Esophagus (tissue), 2 donors: ENCODE data around the gene OSBPL9. TPM values are rescaled to one million over a fixed set of nuclear protein-coding genes. Genes with fewer than 3 reads are reported as not detected.
"Not testable (repeated sequence)": the region's sequence is repeated elsewhere in the genome, so short reads cannot be mapped to it uniquely, and the experiment has no call there.

Source experiments
- H3K27ac ChIP-seq, 2 donors: one replicate each; pipeline ENCODE4 v1.5.1; 2013; ENCODE audit warnings: low read depth in 2 of 2, mild to moderate bottlenecking in 2 of 2, inconsistent platforms in 1 of 2, low read length in 1 of 2, moderate library complexity in 1 of 2
- H3K27me3 ChIP-seq, 2 donors: one replicate each; pipeline ENCODE4 v1.6.1; 2013; ENCODE audit warnings: low read length in 2 of 2, control low read depth in 1 of 2, mild to moderate bottlenecking in 1 of 2; ENCODE audit not compliant: insufficient read depth in 2 of 2, control insufficient read depth in 1 of 2
- H3K36me3 ChIP-seq, 2 donors: one replicate each; pipeline ENCODE4 v1.6.1; 2013; ENCODE audit warnings: low read length in 1 of 2; ENCODE audit not compliant: control insufficient read depth in 2 of 2, insufficient read depth in 2 of 2
- H3K4me1 ChIP-seq, 2 donors: one replicate each; pipeline ENCODE4 v1.6.1; 2013; ENCODE audit warnings: low read length in 1 of 2; ENCODE audit not compliant: control insufficient read depth in 2 of 2, insufficient read depth in 2 of 2
- H3K4me3 ChIP-seq, 2 donors: one replicate each; pipeline ENCODE4 v1.5.1; 2013; ENCODE audit warnings: low read length in 2 of 2, mild to moderate bottlenecking in 2 of 2, low read depth in 1 of 2, moderate library complexity in 1 of 2
- H3K9me3 ChIP-seq, 2 donors: one replicate each; pipeline ENCODE4 v1.6.1; 2013; ENCODE audit warnings: mild to moderate bottlenecking in 2 of 2, low read depth in 1 of 2, low read length in 1 of 2, moderate library complexity in 1 of 2; ENCODE audit not compliant: control insufficient read depth in 2 of 2, insufficient read depth in 1 of 2
- WGBS, 2 donors: extraction: QIAGEN DNeasy Blood & Tissue Kit; methylation state at CpG; one replicate each; pipeline ENCODE4 v1.1.7; 2013; 5-methylcytosine and 5-hydroxymethylcytosine counted together
- polyA plus RNA-seq, 2 donors: library from polyadenylated mRNA; stranded (reverse); fragments of 200-250 nt; gene quantifications; one replicate each; pipeline ENCODE4 v1.2.3, GENCODE V29; 2013
- donor health status: healthy with polysubstance abuse.
- donor health status: Bipolar disorder and iron deficiency.

The OSBPL9 gene
- polyA plus RNA-seq, 2 donors = 17.5 to 26.0 TPM

GRCh38 chr1:51607681-51608095 is 9.2 kb upstream of the OSBPL9 start:
- Histone ChIP-seq H3K36me3 (no peaks in the 10 kb centered on the region), H3K4me3 (no peak overlapping the region), H3K4me1 (no peaks in the 10 kb centered on the region), H3K27me3 (no peaks in the 10 kb centered on the region), H3K9me3 (no peaks in the 10 kb centered on the region), H3K27ac (no peak overlapping the region)
- 70% methylated on average over 6 of the region's 6 CpGs for WGBS, 2 donors

- not testable (repeated sequence) for H3K27ac ChIP-seq, H3K4me3 ChIP-seq, H3K9me3 ChIP-seq, H3K4me1 ChIP-seq, H3K36me3 ChIP-seq, H3K27me3 ChIP-seq
- WGBS, 2 donors = 93 to 95% methylated on average over 6 of the region's 6 CpGs
Observed at GRCh38 chr1:51610104-51610503, 6.8 kb upstream of the OSBPL9 start.

GRCh38 chr1:51610637-51611036 is 6.3 kb upstream of the OSBPL9 start:
- no peak overlapping the region for H3K4me3 ChIP-seq
- no peaks in the 10 kb centered on the region for H3K27me3 ChIP-seq
- H3K9me3 ChIP-seq = no peaks in the 10 kb centered on the region
- H3K4me1 ChIP-seq = no peaks in the 10 kb centered on the region
- no peak overlapping the region for H3K27ac ChIP-seq
- WGBS, 2 donors = 78 to 84% methylated on average over 4 of the region's 4 CpGs
- H3K36me3 ChIP-seq = no peaks in the 10 kb centered on the region

- no peak overlapping the region for H3K27ac ChIP-seq
- no peaks in the 10 kb centered on the region for H3K36me3 ChIP-seq
- WGBS, 2 donors = 30 to 35% methylated on average over 2 of the region's 2 CpGs
- H3K4me3 ChIP-seq = no peak overlapping the region
- no peaks in the 10 kb centered on the region for H3K27me3 ChIP-seq
- H3K4me1 ChIP-seq = peaks cover 0 to 2% of the 10 kb centered on the region in 2 donors
- H3K9me3 ChIP-seq = no peaks in the 10 kb centered on the region
Observed at GRCh38 chr1:51612447-51612961, 4.4 kb upstream of the OSBPL9 start.

- Histone ChIP-seq H3K4me3 (no peak overlapping the region), H3K27me3 (no peaks in the 10 kb centered on the region), H3K9me3 (no peaks in the 10 kb centered on the region), H3K27ac (no peak overlapping the region), H3K36me3 (no peaks in the 10 kb centered on the region), H3K4me1 (peaks cover 0 to 6% of the 10 kb centered on the region in 2 donors)
- WGBS, 2 donors = 92 to 93% methylated on average over 10 of the region's 10 CpGs
Observed at GRCh38 chr1:51615780-51616291, 1.1 kb upstream of the OSBPL9 start.

- H3K27ac ChIP-seq = no peak overlapping the region
- no peaks in the 10 kb centered on the region for H3K36me3 ChIP-seq
- peak overlapping the region in 1 of 2 donors; percentile 97 for H3K4me3 ChIP-seq
- no peaks in the 10 kb centered on the region for H3K9me3 ChIP-seq
- peaks cover 0 to 6% of the 10 kb centered on the region in 2 donors for H3K4me1 ChIP-seq
- WGBS, 2 donors = 63 to 68% methylated on average over 4 of the region's 4 CpGs
- H3K27me3 ChIP-seq = no peaks in the 10 kb centered on the region
Observed at GRCh38 chr1:51616490-51616889, 402 bp upstream of the OSBPL9 start.

GRCh38 chr1:51618715-51619114 is 1.8 kb downstream of the OSBPL9 start:
- no peak overlapping the region for H3K27ac ChIP-seq

GRCh38 chr1:51620470-51620869 is 3.6 kb downstream of the OSBPL9 start:
- H3K27ac ChIP-seq = peak overlapping the region in 1 of 2 donors; percentile 42
- WGBS, 2 donors = 64 to 86% methylated on average over 1 of the region's 1 CpG
- H3K4me1 ChIP-seq = peaks cover 0 to 6% of the 10 kb centered on the region in 2 donors
- no peaks in the 10 kb centered on the region for H3K36me3 ChIP-seq
- no peaks in the 10 kb centered on the region for H3K9me3 ChIP-seq
- H3K27me3 ChIP-seq = no peaks in the 10 kb centered on the region
- H3K4me3 ChIP-seq = no peak overlapping the region

More at GRCh38 chr1:51618715-51619114, 1.8 kb downstream of the OSBPL9 start:
- H3K4me1 ChIP-seq = peaks cover 0 to 6% of the 10 kb centered on the region in 2 donors
- H3K27me3 ChIP-seq = no peaks in the 10 kb centered on the region
- no peaks in the 10 kb centered on the region for H3K36me3 ChIP-seq
- H3K4me3 ChIP-seq = no peak overlapping the region
- H3K9me3 ChIP-seq = no peaks in the 10 kb centered on the region
- 79 to 82% methylated on average over 1 of the region's 1 CpG for WGBS, 2 donors

- Histone ChIP-seq H3K4me1 (peaks cover 0 to 6% of the 10 kb centered on the region in 2 donors), H3K27ac (peak overlapping the region in 1 of 2 donors; percentile 6), H3K4me3 (no peak overlapping the region), H3K27me3 (no peaks in the 10 kb centered on the region), H3K36me3 (no peaks in the 10 kb centered on the region), H3K9me3 (no peaks in the 10 kb centered on the region)
- 90 to 94% methylated on average over 7 of the region's 7 CpGs for WGBS, 2 donors
Observed at GRCh38 chr1:51621161-51621560, 4.3 kb downstream of the OSBPL9 start.

GRCh38 chr1:51621841-51622454 is 5.1 kb downstream of the OSBPL9 start:
- peaks cover 0 to 4% of the 10 kb centered on the region in 2 donors for H3K4me1 ChIP-seq
- WGBS, 2 donors = 85% methylated on average over 2 of the region's 2 CpGs
- H3K4me3 ChIP-seq = no peak overlapping the region
- H3K36me3 ChIP-seq = no peaks in the 10 kb centered on the region
- H3K27ac ChIP-seq = no peak overlapping the region
- H3K27me3 ChIP-seq = no peaks in the 10 kb centered on the region
- no peaks in the 10 kb centered on the region for H3K9me3 ChIP-seq
